ENCODE data around the gene POLD1.

DNA sequence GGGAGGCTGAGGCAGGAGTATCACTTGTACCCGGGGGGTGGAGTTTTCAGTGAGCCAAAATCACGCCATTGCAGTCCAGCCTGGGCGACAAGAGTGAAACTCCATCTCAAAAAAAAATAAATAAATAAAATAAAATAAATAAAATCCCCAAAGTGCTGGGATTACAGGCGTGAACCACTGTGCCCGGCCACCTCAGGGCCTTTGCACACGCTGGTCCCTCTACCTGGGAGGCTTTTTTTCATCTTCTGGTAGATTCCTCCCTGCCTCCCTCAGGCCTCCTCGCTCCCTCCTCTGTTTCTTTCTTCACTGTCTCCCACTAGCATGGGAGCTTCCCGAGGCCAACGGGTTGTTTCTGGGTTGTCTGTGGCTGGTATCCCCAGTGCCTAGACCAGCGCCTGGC, 63.6 kb downstream of the POLD1 start:
- TF ChIP-seq POLR2AphosphoS5 (IDR thresholded peaks at IDR 0.05): no peak
- no peak for TF ChIP-seq POLR2A (IDR thresholded peaks at IDR 0.05)
- TF ChIP-seq, protein P1, sequence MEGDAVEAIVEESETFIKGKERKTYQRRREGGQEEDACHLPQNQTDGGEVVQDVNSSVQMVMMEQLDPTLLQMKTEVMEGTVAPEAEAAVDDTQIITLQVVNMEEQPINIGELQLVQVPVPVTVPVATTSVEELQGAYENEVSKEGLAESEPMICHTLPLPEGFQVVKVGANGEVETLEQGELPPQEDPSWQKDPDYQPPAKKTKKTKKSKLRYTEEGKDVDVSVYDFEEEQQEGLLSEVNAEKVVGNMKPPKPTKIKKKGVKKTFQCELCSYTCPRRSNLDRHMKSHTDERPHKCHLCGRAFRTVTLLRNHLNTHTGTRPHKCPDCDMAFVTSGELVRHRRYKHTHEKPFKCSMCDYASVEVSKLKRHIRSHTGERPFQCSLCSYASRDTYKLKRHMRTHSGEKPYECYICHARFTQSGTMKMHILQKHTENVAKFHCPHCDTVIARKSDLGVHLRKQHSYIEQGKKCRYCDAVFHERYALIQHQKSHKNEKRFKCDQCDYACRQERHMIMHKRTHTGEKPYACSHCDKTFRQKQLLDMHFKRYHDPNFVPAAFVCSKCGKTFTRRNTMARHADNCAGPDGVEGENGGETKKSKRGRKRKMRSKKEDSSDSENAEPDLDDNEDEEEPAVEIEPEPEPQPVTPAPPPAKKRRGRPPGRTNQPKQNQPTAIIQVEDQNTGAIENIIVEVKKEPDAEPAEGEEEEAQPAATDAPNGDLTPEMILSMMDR (IDR thresholded peaks at IDR 0.05): no peak
- no peak for TF ChIP-seq EP300 (IDR thresholded peaks at IDR 0.05)

Data from stomach (tissue), 4 donors.